G401.6 (cell line): ENCODE data around the gene PGBD5.

ENCODE experiments used
- FAIRE-seq: peaks from 2 replicates; lab custom pipeline; 2012; peaks lifted over from hg19 to GRCh38; lab: Jason Lieb, UNC

Gene PGBD5

GRCh38 chr1:230348386-230349019 is 77.6 kb downstream of the PGBD5 start:
- no peak for FAIRE-seq

GRCh38 chr1:230347896-230348295 is 78.2 kb downstream of the PGBD5 start:
- no peak for FAIRE-seq

- no peak for FAIRE-seq
These were observed 80.8 kb downstream of the PGBD5 start for GRCh38 chr1:230345139-230345885.

GRCh38 chr1:230342699-230343098 is 83.4 kb downstream of the PGBD5 start:
- FAIRE-seq, result no peak

DNA sequence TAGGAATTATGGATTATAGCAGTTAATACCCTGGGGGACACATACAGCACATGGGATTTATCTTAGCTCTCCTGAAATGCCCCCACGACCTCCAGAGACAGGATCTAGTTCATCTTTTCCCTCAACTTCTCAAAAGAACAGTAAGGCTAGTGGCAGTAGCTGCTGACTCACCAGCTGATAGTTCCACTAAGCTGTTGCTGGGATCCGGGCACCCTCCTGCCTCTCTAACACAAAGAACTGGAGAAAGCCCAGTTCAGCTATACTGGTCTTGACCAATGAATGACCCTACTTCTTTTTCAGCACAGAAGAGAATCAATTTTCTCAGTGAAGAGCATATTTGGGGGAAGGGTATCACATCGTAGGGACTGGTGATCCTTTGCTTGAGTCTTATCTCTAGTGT is 84.1 kb downstream of the PGBD5 start:
- FAIRE-seq, result no peak

DNA sequence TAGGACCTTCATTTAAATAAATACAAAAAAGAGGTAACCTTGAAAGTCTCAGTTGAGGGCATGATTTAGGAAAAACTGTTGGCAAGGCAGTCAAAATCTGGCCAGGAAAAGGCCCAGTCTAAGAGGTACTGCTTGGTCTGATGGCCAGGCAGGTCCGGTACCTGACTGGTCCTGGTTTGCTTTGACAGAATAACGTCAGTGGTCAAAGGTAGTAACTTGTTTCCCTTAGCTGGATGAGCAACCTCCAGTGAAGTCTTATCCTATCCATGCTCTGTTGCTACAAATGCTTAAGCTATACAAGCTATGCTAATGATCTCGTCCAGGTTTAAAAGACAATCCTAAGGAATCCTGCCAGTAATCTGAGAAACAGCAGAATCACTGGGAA is 85.0 kb downstream of the PGBD5 start:
- no peak for FAIRE-seq

- no peak for FAIRE-seq
These were observed 85.5 kb downstream of the PGBD5 start for GRCh38 chr1:230340526-230341161.

GRCh38 chr1:230339033-230339432 is 87.1 kb downstream of the PGBD5 start:
- no peak for FAIRE-seq

- FAIRE-seq, result no peak
These were observed 88.9 kb downstream of the PGBD5 start for GRCh38 chr1:230337266-230337665.

DNA sequence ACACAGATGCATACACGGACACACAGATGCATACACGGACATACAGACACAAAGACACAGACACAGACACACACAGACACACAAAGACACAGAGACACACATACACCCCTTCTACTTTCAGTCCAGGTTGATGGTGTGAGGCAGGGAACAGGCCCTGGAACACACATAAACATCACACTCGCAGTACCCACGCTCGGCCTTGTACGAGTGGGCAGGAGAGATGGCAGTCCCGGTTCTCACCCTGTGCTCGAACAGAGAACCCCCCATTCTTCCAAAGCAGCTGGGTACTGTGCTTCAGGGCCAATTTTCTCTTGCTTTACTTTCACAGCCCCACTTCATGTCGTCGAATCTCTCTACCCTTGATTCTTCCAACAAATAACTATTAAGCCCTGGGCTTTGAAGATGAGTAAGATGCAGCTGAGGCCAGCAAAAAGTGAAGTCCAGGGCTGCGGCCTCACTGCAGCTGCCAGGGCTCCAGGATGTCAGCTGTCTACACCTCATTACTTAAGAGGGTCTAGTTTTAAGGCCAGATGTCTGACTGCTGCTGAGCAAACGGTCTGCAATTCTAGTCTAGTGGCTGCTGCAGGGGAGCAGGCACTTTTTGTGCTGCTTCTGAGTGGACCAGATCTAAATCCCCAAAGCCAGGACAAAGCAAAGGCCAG is 90.1 kb downstream of the PGBD5 start:
- no peak for FAIRE-seq

GRCh38 chr1:230334447-230334837 is 91.7 kb downstream of the PGBD5 start:
- no peak for FAIRE-seq

DNA sequence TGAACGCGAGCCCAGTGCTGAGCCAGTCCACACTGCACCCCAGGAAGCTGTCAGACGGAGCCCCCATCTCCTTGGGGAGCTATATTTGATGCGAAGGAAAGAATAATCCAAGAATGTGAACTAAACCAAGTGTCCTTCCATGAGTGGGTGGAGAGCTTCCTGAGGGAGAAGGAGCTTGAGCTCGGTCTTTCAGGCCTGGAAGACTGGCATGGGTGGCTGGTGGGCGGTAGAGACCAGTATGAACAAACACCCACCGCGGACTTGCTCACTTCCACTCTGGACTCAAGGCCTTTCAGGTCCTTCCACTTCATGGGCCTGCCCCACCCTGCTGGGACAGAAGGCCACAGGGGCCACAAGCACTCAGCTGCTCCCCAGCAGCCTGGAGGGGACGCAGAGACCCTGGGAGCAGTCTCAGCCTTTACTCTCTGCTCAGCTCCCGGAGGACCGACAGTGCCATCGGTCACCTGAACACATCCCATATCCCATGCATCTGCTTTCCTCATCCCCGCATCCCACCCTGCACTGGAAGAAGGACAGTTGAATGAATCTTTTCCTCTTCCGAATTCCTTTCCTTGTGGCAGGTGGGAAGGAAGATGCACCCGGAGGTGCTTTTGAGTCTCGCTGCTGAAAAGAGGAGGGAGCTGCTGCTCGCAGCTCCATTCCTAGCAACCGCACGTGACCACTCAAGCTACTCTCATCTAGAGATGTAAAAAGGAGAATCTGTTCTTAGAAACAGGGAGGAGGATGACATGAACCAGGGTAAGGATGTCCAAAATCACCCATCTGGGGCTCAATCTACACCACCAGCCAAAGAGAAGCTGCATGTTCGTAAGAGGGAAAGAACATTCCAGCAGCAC is 92.3 kb downstream of the PGBD5 start:
- no peak for FAIRE-seq

- FAIRE-seq, result no peak
These were observed 93.5 kb downstream of the PGBD5 start for GRCh38 chr1:230332575-230333066.

DNA sequence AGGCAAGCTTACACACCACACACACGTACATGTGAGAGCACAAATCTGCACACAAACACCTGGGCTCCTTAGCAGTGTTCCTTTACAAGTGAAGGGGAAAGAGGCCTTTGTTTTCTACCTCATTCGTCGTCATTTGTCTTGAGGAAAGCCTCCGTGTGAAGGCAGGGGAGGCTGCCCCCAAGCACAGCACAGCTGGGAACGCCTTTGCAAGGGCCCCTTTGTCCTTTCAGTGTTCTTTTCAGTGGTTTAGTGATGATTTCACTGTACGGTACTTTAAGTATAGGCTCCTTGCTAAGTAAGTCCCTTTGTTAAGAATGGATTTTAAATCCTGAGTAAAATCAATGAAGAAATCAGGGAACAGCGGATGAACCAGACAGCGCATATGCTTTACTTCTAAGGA is 94.1 kb downstream of the PGBD5 start:
- FAIRE-seq, result no peak

- no peak for FAIRE-seq
These were observed 96.0 kb downstream of the PGBD5 start for GRCh38 chr1:230330157-230330556.

DNA sequence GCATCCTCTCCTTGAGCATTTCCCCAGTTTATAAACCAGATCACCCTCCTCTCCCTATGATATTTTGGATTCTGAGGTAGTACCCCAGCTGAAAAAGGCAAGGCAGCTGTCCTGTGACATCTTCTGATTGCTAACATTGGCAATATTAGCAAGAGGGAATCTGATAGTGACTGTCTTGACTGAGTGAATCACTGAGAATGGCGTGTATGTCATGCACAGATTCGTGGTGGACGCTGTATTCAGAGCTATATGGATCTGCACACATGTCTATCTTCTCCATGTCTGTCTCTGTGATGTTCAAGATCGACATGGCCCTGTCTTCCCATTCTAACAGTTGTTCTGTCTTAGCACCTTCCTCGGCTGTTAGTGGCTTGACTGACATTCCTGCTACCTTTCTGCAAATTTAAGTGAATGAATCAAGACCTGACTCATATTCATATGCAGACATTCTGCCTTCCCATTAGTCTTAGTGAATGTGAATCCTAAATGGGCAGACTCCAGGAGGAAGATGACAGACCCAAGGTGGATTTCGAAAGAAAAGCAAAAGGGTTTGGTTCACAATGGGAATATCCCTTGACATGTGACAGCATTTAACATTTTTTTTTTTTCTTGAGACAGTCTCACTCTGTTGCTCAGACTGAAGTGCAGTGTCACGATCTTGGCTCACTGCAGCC is 97.7 kb downstream of the PGBD5 start:
- FAIRE-seq, result no peak

DNA sequence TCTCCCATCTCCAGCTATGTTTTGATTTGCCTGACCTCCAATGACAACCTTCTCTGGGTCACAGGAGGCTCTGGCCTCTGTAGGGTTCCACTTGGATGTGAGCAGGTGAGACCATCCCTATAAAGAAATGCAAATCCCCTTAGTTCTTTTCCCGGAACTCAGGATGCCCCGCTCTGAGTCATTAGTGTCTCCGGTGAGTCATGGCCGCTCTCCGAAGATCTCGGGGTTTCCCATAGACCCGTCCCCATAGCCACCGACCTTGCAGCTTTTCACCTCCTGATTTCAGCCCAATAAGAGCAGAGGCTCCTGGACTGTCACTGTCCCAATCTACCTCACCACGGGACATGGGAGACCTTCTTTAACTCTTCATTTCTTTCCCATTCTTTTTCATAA is 98.2 kb downstream of the PGBD5 start:
- no peak for FAIRE-seq

- no peak for FAIRE-seq
These were observed 98.9 kb downstream of the PGBD5 start for GRCh38 chr1:230326971-230327891.

- no peak for FAIRE-seq
These were observed 102.4 kb downstream of the PGBD5 start for GRCh38 chr1:230323686-230324085.

DNA sequence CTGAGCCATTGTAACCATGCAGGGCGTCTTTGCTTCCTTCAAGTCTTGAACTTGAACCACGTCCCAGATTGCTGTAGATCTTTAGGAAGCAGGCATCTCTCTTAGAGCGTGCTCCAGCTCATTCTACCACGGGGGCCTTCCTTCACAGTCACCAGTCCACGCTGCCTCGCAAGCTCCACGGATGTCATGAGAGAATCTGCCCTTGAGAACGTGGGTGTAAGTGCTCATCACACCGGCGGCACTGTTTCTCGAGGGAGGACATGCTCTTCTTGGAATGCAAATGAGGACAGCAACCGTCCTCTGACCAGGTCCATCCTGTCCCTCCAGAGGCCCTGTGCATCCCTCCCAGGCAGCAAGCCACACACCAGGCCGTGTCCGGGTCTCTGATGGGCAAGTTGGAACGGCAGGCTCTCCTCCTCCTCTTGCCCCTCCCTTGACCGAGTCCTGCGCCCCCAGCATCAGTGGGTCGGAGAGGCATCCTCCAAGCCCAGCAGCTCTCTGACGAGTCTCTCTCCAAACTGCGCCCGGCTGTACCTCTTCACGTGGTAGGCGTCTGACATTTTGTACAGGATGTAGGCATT is 103.1 kb downstream of the PGBD5 start:
- FAIRE-seq, result no peak
